IMR-90 (cell line): ENCODE measurements around the gene RGS9. TPM values are rescaled to one million over a fixed set of nuclear protein-coding genes. Genes with fewer than 3 reads are reported as not detected.

Experiments used
- ATAC-seq: fragments of 200-7000 bp; cut with Tn5 transposase; 2 replicates; pipeline ENCODE4 v1.9.1; 2020; ENCODE audit warnings: low read depth, mild to moderate bottlenecking, moderate library complexity
- BruUV-seq: library from RNA; stranded (reverse); fragments of 400-500 nt; replicated peaks from 2 replicates; lab custom pipeline; 2021; lab: Mats Ljungman, UMichigan
- CTCF ChIA-PET: fragments of 300-600 bp; formaldehyde crosslinking; extraction: SDS; loops from one replicate; lab custom pipeline; 2021; ENCODE audit warnings: antibody characterized with exemption; lab: Yijun Ruan, JAX
- POLR2A ChIA-PET: fragments of 300-600 bp; sonication (Branson Sonifier 250); formaldehyde crosslinking; loops from one replicate; lab custom pipeline; 2022; ENCODE audit warnings: antibody characterized with exemption; ENCODE audit not compliant: unreplicated experiment; lab: Charles Lee
- DNase-seq: peaks from one replicate; pipeline ENCODE4 v3.0.0; 2013
- H2AFZ ChIP-seq: replicated peaks from 2 replicates; pipeline ENCODE3; 2013; ENCODE audit warnings: low read length, mild to moderate bottlenecking; ENCODE audit not compliant: poor library complexity
- H2AK5ac ChIP-seq: 2 replicates; pipeline ENCODE4 v1.6.1; 2013; ENCODE audit warnings: low read depth, low read length, inconsistent platforms
- H2AK9ac ChIP-seq: replicated peaks from 2 replicates; pipeline ENCODE3; 2013; ENCODE audit warnings: mild to moderate bottlenecking, low read depth, low read length, moderate library complexity; ENCODE audit not compliant: poor library complexity
- H2BK120ac ChIP-seq: 2 replicates; pipeline ENCODE4 v1.6.1; 2013; ENCODE audit warnings: low read depth, low read length, inconsistent platforms
- H2BK15ac ChIP-seq: 3 replicates; pipeline ENCODE4 v1.6.1; 2013; ENCODE audit warnings: low read depth, low read length, inconsistent platforms
- H2BK20ac ChIP-seq: 2 replicates; pipeline ENCODE4 v1.6.1; 2013; ENCODE audit warnings: low read depth, mild to moderate bottlenecking, inconsistent platforms, low read length, moderate library complexity
- H2BK5ac ChIP-seq: 2 replicates; pipeline ENCODE4 v1.6.1; 2013; ENCODE audit warnings: mild to moderate bottlenecking, low read depth, low read length, inconsistent platforms; ENCODE audit not compliant: poor library complexity, severe bottlenecking
- H3K14ac ChIP-seq: replicated peaks from 2 replicates; pipeline ENCODE4 v1.6.1; 2013; ENCODE audit warnings: low read depth, low read length, inconsistent platforms
- H3K18ac ChIP-seq: 2 replicates; pipeline ENCODE4 v1.6.1; 2013; ENCODE audit warnings: low read depth, low read length, control low read depth
- H3K23ac ChIP-seq: 2 replicates; pipeline ENCODE4 v1.6.1; 2013; ENCODE audit warnings: low read depth, low read length, inconsistent platforms
- H3K27ac ChIP-seq: 2 replicates; pipeline ENCODE4 v1.5.1; 2013; ENCODE audit warnings: mild to moderate bottlenecking, control low read depth, low read length; ENCODE audit not compliant: insufficient read depth
- H3K27me3 ChIP-seq: 2 replicates; pipeline ENCODE4 v1.6.1; 2013; ENCODE audit warnings: low read length; ENCODE audit not compliant: control insufficient read depth, insufficient read depth
- H3K36me3 ChIP-seq: 2 replicates; pipeline ENCODE4 v1.6.1; 2013; ENCODE audit warnings: low read length, mixed read lengths; ENCODE audit not compliant: control insufficient read depth, insufficient read depth
- H3K4ac ChIP-seq: 2 replicates; pipeline ENCODE4 v1.6.1; 2013; ENCODE audit warnings: low read depth, low read length, inconsistent platforms
- H3K4me1 ChIP-seq: 2 replicates; pipeline ENCODE4 v1.6.1; 2013; ENCODE audit warnings: low read length, mixed read lengths; ENCODE audit not compliant: control insufficient read depth, insufficient read depth
- H3K4me2 ChIP-seq: 2 replicates; pipeline ENCODE4 v1.6.1; 2013; ENCODE audit warnings: low read depth, mild to moderate bottlenecking, control low read depth, low read length, moderate library complexity
- H3K4me3 ChIP-seq: 2 replicates; pipeline ENCODE4 v1.5.1; 2013; ENCODE audit warnings: low read depth, mild to moderate bottlenecking, control low read depth, low read length, moderate library complexity; ENCODE audit not compliant: insufficient read depth
- H3K56ac ChIP-seq: 2 replicates; pipeline ENCODE4 v1.6.1; 2013; ENCODE audit warnings: low read length, inconsistent platforms; ENCODE audit not compliant: insufficient read depth; ENCODE audit errors: extremely low read depth
- H3K79me1 ChIP-seq, 2 experiments: 2 replicates each; pipeline ENCODE4 v1.6.1; 2013; ENCODE audit warnings: low read length in 2 of 2, inconsistent platforms in 1 of 2, low read depth in 1 of 2
- H3K9ac ChIP-seq: 2 replicates; pipeline ENCODE4 v1.6.1; 2013; ENCODE audit warnings: low read depth, low read length, control low read depth
- H3K9me1 ChIP-seq: 2 replicates; pipeline ENCODE4 v1.6.1; 2013; ENCODE audit warnings: low read length, inconsistent platforms; ENCODE audit not compliant: insufficient read depth
- H3K9me3 ChIP-seq: 2 replicates; pipeline ENCODE4 v1.6.1; 2013; ENCODE audit warnings: low read length; ENCODE audit not compliant: control insufficient read depth, insufficient read depth
- H4K20me1 ChIP-seq: 2 replicates; pipeline ENCODE4 v1.6.1; 2013; ENCODE audit warnings: low read length, inconsistent platforms; ENCODE audit not compliant: insufficient read depth
- H4K5ac ChIP-seq: 2 replicates; pipeline ENCODE4 v1.6.1; 2013; ENCODE audit warnings: mild to moderate bottlenecking, low read depth, low read length, control low read depth
- H4K8ac ChIP-seq, 2 experiments: 2 replicates each; pipeline ENCODE4 v1.6.1; 2013; ENCODE audit warnings: low read depth in 2 of 2, low read length in 2 of 2, control low read depth in 1 of 2, inconsistent platforms in 1 of 2
- H4K91ac ChIP-seq: 2 replicates; pipeline ENCODE4 v1.6.1; 2013; ENCODE audit warnings: low read depth, low read length, inconsistent platforms; ENCODE audit not compliant: insufficient read depth
- BHLHE40 ChIP-seq: fragments of 150-350 bp; IDR thresholded peaks from 2 replicates; pipeline ENCODE4 v1.6.1; 2016; ENCODE audit warnings: mild to moderate bottlenecking, low read depth, low read length
- CEBPB ChIP-seq: IDR thresholded peaks from 2 replicates; pipeline ENCODE4 v1.6.1; 2012; ENCODE audit warnings: low read depth, low read length, improper control_type of control experiment
- CHD1 ChIP-seq: IDR thresholded peaks from 2 replicates; pipeline ENCODE4 v1.6.1; 2012; ENCODE audit warnings: low read depth, low read length, improper control_type of control experiment
- CTCF ChIP-seq: conservative IDR thresholded peaks from 2 replicates; pipeline ENCODE4 v1.5.1; 2012; ENCODE audit warnings: mild to moderate bottlenecking, low read depth, low read length, improper control_type of control experiment
- FOS ChIP-seq: fragments of 150-350 bp; IDR thresholded peaks from 2 replicates; pipeline ENCODE4 v1.6.1; 2016; ENCODE audit warnings: low read depth, low read length
- MAFK ChIP-seq: IDR thresholded peaks from 2 replicates; pipeline ENCODE4 v1.6.1; 2012; ENCODE audit warnings: low read depth, low read length, improper control_type of control experiment
- MAZ ChIP-seq: IDR thresholded peaks from 2 replicates; pipeline ENCODE4 v1.6.1; 2012; ENCODE audit warnings: low read depth, mild to moderate bottlenecking, low read length, improper control_type of control experiment, moderate library complexity, borderline replicate concordance
- MXI1 ChIP-seq: IDR thresholded peaks from 2 replicates; pipeline ENCODE4 v1.6.1; 2012; ENCODE audit warnings: low read depth, mild to moderate bottlenecking, low read length, moderate library complexity, borderline replicate concordance
- NFE2L2 ChIP-seq: fragments of 150-350 bp; IDR thresholded peaks from 2 replicates; pipeline ENCODE4 v1.6.1; 2016; ENCODE audit warnings: low read depth, mild to moderate bottlenecking, low read length
- POLR2A ChIP-seq: IDR thresholded peaks from 2 replicates; pipeline ENCODE4 v1.6.1; 2012; ENCODE audit warnings: mild to moderate bottlenecking, low read depth, low read length
- RAD21 ChIP-seq: IDR thresholded peaks from 2 replicates; pipeline ENCODE4 v1.6.1; 2012; ENCODE audit warnings: low read length, improper control_type of control experiment
- RCOR1 ChIP-seq: IDR thresholded peaks from 2 replicates; pipeline ENCODE4 v1.6.1; 2012; ENCODE audit warnings: mild to moderate bottlenecking, low read length, improper control_type of control experiment; ENCODE audit not compliant: insufficient replicate concordance
- RFX5 ChIP-seq: IDR thresholded peaks from 2 replicates; pipeline ENCODE4 v1.8.0; 2012; ENCODE audit warnings: low read depth, mild to moderate bottlenecking, low read length, moderate library complexity
- SMC3 ChIP-seq: fragments of 150-350 bp; IDR thresholded peaks from 2 replicates; pipeline ENCODE4 v1.6.1; 2016; ENCODE audit warnings: low read depth, mild to moderate bottlenecking, antibody characterized with exemption, low read length, moderate library complexity
- WGBS, 2 experiments: methylation state at CpG; one replicate each; pipeline versions ENCODE4 v1.1.5 to v1.1.7; 2013; ENCODE audit warnings: missing lambda C conversion rate in 2 of 2; ENCODE audit not compliant: insufficient read length in 1 of 2; ENCODE audit errors: extremely low coverage in 2 of 2; 5-methylcytosine and 5-hydroxymethylcytosine counted together
- dilution Hi-C: fragments of 300-500 bp; cut with HindIII; formaldehyde crosslinking; loops from one replicate; pipeline ENCODE4 v1.14.3; 2018; ENCODE audit warnings: low sequenced_read_pairs; ENCODE audit not compliant: unreplicated experiment
- in situ Hi-C: fragments of 300-500 bp; cut with MboI; formaldehyde crosslinking; loops from 3 replicates; pipeline ENCODE4 v1.14.3; 2019; ENCODE audit warnings: low sequenced_read_pairs, inconsistent platforms, mixed read lengths
- intact Hi-C: fragments of 100-400 bp; cut with micrococcal nuclease; formaldehyde crosslinking; loops from 2 replicates; pipeline ENCODE4 v1.10.0; 2022
- polyA plus RNA-seq, 3 experiments: library from polyadenylated mRNA; depleted of rRNA; stranded (reverse); fragments of >200 nt; gene quantifications; 2 replicates each; pipeline ENCODE4 v1.2.3, GENCODE V29; 2012; ENCODE audit warnings: low replicate concordance in 1 of 3
- total RNA-seq: library from RNA; depleted of rRNA; stranded (reverse); fragments of >200 nt; gene quantifications from 2 replicates; pipeline ENCODE4 v1.2.3, GENCODE V29; 2012
- TF ChIP-seq, protein P1 (sequence below): fragments of 150-350 bp; IDR thresholded peaks from 2 replicates; pipeline ENCODE4 v1.6.1; 2017; ENCODE audit warnings: mild to moderate bottlenecking, antibody characterized with exemption, low read length, low read depth
- TF ChIP-seq, protein P2 (sequence below): fragments of 150-350 bp; IDR thresholded peaks from 2 replicates; pipeline ENCODE4 v1.6.1; 2016; ENCODE audit warnings: low read depth, mild to moderate bottlenecking, low read length, moderate library complexity, borderline replicate concordance

RGS9 gene
- total and polyA plus RNA-seq, 2 of the 4 experiments (the other 2 are of a cell fraction), result 0.90 to 1.1 TPM

- in situ Hi-C loops, result no loop called here
- Histone ChIP-seq H3K9ac (no peak overlapping the region), H3K4ac (peak overlapping the region; percentile 88), H2AK5ac (peak overlapping the region; percentile 79), H3K4me1 (peaks cover 8% of the 10 kb centered on the region), H4K91ac (peak overlapping the region; percentile 13), H3K79me1 (no peaks in the 10 kb centered on the region), H3K14ac (peak overlapping the region; percentile 67), H2AFZ (peak overlapping the region; percentile 77), H3K4me2 (no peak overlapping the region), H3K27ac (peak overlapping the region; percentile 17; the same call in 1 of the 2 replicates), H3K9me3 (no peaks in the 10 kb centered on the region), H2BK20ac (peak overlapping the region; percentile 88), H3K23ac (peak overlapping the region; percentile 70; the same call in 1 of the 2 replicates), H3K9me1 (peaks cover 19% of the 10 kb centered on the region), H3K27me3 (no peaks in the 10 kb centered on the region), H3K18ac (peak overlapping the region; percentile 70; the same call in 1 of the 2 replicates), H3K56ac (no peak overlapping the region), H4K20me1 (no peaks in the 10 kb centered on the region), H3K4me3 (no peak overlapping the region), H3K36me3 (no peaks in the 10 kb centered on the region), H4K5ac (peak overlapping the region; percentile 73; the same call in 1 of the 2 replicates), H4K8ac (peak overlapping the region; percentile 0 to 47; a peak in 2 of 4 replicates), H2AK9ac (peak overlapping the region; percentile 77), H2BK15ac (peak overlapping the region; percentile 29; the same call in 2 of the 3 replicates), H2BK120ac (peak overlapping the region; percentile 85), H2BK5ac (peak overlapping the region; percentile 96)
- no TSS peak for BruUV-seq
- intact Hi-C loops, result no loop called here
- WGBS, 2 experiments, result 67% methylated on average over 2 of the region's 6 CpGs; no CpG with 5 or more reads in 1 of the 2 experiments
- ChIA-PET POLR2A (no interaction called here), CTCF (no interaction called here)
- ATAC-seq (no peak), DNase-seq (no peak)
- no peak for TF ChIP-seq MXI1
- no peak for TF ChIP-seq SMC3
- TF ChIP-seq CTCF, result no peak
- no peak for TF ChIP-seq MAZ
- TF ChIP-seq FOS, result no peak
- no peak for TF ChIP-seq CEBPB
- no peak for TF ChIP-seq RFX5
- TF ChIP-seq, protein P1, sequence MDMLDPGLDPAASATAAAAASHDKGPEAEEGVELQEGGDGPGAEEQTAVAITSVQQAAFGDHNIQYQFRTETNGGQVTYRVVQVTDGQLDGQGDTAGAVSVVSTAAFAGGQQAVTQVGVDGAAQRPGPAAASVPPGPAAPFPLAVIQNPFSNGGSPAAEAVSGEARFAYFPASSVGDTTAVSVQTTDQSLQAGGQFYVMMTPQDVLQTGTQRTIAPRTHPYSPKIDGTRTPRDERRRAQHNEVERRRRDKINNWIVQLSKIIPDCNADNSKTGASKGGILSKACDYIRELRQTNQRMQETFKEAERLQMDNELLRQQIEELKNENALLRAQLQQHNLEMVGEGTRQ, result no peak
- no peak for TF ChIP-seq MAFK
- TF ChIP-seq, protein P2, sequence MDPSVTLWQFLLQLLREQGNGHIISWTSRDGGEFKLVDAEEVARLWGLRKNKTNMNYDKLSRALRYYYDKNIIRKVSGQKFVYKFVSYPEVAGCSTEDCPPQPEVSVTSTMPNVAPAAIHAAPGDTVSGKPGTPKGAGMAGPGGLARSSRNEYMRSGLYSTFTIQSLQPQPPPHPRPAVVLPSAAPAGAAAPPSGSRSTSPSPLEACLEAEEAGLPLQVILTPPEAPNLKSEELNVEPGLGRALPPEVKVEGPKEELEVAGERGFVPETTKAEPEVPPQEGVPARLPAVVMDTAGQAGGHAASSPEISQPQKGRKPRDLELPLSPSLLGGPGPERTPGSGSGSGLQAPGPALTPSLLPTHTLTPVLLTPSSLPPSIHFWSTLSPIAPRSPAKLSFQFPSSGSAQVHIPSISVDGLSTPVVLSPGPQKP, result no peak
- no peak for TF ChIP-seq RAD21
- no peak for TF ChIP-seq NFE2L2
- no peak for TF ChIP-seq POLR2A
- TF ChIP-seq CHD1, result no peak
- no peak for TF ChIP-seq RCOR1
- TF ChIP-seq BHLHE40, result no peak
- dilution Hi-C loops, result no loop called here
Observed at GRCh38 chr17:65131240-65131639, 5.9 kb upstream of the RGS9 start.
